HG02588 (cell line): ENCODE results near the gene ZCCHC2.

Experiments
- ATAC-seq: cut with Tn5 transposase; IDR thresholded peaks from one replicate; pipeline ENCODE4 v1.9.1; 2021; ENCODE audit warnings: mild to moderate bottlenecking, moderate library complexity; ENCODE audit not compliant: unreplicated experiment

ZCCHC2 gene

DNA sequence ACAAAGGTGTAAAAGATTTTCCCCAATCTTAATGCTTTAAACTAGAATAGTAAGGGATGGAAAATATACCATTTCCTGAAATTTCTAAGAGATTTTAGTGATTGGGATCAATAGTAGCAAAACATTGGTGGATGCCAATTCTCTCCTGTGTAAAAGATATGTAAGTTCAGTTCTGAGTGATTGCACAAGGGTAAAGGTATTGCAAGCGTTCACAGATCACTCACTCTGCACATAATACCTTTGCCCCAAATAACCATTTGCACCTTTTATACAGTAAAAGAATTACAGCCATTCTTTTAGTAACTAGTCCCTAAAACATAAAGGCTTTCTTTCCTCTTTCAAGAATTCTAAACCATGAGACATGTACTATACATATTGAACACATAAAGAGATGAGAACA, 13.0 kb upstream of the ZCCHC2 start:
- no peak for ATAC-seq

DNA sequence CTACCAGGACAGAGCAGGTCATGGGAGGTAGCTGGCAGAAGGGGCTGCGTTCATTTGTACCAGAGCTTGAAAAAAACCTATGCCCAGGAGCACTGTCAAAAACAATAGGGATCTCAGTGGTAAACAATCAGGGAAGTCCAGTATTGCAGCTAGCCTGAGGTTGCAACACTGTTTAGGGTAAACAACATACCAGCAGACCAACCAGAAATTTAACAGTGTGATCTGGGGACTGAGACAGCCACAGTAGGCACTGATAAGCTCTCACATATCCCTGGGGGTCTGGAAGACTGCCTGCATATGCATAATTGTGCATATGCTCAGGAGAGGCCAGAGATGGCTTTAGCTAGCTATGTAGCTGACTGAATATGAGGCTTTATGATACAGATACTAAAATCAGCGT, 12.0 kb upstream of the ZCCHC2 start:
- no peak for ATAC-seq

DNA sequence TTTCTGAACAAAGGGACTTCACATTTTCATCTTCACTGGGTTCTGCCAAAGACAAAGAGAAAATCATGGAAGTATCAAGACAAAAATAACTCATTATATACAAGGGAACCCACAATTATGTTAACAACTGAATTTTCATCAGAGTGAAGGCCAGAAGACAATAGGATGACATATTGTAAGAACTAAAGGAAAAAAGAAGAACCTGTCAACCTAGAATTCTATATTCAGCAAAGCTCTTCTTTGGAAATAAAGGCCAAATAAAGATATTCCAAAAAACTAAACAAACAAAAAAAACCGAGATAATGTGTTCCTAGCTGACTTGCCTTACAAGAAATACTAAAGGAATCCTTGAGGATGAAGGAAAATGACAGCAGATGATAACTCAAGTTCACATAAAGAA, 10.3 kb upstream of the ZCCHC2 start:
- no peak for ATAC-seq

DNA sequence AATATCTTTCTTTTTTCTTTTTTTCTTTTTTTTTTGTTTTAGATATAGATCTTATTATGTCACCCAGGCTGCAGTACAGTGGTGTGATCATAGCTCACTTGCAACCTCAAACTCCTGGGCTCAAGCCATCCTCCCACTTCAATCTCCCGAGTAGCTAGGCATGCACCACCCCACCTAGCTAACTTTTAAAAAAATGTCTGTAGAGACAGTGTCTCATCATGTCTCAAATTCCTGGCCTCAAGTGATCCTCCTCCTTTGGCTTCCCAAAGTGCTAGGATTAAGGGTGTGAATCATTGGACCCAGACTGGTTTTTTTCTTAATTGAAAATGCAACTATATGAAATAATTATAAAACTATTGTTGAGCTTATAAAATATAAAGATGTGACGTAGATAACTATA, 9.8 kb upstream of the ZCCHC2 start:
- no peak for ATAC-seq

DNA sequence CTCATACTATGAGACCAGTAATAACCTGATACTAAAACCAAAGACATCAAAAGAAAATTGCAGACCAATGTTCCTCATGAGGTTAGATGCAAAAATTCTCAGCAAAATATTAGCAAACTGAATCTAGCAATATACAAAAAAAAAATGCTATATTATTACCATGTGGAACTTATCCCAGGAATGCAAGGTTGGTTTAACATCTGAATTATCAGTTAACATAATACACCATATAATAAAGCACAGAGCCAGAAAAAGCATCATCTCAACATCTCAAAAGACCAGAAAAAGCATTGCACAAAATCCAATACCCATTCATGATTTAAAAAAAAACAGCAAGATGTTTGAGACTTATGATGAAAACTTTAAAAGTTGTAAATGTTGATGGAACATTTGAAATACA, 8.3 kb upstream of the ZCCHC2 start:
- ATAC-seq: no peak

DNA sequence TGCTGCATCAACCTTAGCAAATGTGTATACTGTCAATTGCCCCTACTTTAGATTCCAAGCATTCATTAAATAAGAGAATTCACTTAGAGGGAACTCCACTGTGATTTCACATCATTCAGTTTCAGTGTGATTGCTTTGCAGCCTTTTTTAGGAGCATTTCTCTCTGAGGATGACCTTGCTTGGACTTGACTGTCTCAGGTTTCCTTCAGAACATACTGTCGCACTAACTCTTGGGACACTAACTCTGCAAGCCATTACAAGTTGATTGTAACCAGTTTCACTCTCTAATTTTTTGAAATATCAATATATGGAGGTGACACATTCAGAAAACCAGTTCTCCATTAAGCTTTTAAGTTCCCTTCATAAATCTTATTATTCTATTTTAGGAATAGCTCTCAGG, 6.6 kb upstream of the ZCCHC2 start:
- ATAC-seq: no peak

DNA sequence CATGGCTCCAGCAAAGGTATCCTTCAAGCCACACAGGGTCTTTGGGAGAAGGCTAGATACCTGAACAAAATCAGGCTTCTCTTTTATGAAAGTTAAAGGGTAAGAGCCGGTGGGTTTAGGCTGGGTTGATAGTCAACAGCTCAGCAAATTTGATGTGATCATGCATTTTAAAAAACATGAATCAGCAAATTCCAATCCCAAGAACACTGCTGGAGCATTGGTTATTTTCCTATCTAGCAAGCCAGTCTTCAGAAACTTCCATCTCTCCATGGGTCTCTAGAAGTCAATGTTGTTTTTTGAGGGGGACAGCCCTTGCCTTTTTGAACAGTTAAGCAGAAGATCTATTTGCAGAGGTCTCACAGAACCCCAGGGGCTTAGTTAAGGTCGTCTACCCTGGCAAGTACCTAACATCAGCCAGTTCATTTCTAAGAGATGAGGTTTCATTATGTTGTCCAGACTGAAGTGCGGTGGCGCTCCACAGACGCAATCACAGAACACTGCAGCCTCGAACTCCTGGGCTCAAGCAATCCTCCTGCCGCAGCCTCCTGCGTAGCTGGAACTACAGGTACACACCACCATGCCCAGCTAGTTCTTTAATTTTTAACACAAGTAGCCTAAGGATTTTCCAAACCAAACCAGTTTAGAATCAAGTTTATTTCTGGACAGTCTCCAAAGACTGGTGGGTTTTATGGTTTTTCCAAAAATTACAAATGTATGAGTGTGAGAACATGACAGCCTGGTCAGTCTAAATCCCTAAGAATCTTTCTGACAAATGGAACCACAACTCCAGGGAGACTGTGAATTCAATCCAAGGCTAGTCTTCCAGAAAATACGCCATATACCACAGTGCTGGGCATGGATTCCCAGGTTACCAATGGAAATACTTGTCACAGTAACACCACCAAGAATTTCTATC, 4.1 kb upstream of the ZCCHC2 start:
- no peak for ATAC-seq

DNA sequence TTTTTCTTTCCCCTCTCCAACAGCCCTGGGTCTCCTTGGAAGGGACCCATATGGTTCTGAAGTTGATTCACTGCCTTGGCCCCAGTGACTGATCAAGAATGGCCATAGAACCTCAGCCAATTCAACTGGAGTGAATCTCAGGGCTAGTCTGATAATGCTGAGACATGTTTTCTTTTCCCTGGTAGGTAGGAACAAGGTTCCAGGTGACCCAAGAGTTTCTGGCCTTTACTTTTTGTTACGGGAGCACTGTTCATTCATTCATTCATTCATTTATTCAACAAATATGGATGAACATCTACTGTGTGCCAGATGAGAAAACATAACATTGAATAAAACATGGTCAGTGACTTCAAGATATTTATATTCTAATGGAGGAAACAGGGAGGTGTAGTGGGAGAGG, 3.1 kb upstream of the ZCCHC2 start:
- no peak for ATAC-seq

DNA sequence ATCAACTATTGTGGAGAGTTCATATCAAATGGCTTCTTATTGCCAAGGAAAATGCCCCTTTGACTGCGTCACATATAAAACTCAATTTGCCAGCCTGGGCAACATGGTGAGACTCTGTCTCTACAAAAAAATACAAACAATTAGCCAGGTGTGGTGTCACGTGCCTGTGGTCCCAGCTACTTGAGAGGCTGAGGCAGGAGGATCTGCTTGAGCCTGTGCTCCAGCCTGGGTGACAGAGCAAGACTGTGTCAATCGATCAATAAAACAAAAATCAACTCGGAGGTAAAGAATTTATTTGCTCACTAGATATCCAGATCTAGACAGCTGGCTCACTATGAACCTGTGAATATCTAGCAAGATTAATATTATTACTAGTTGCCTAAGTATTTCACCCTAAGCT, 1.7 kb upstream of the ZCCHC2 start:
- no peak for ATAC-seq

DNA sequence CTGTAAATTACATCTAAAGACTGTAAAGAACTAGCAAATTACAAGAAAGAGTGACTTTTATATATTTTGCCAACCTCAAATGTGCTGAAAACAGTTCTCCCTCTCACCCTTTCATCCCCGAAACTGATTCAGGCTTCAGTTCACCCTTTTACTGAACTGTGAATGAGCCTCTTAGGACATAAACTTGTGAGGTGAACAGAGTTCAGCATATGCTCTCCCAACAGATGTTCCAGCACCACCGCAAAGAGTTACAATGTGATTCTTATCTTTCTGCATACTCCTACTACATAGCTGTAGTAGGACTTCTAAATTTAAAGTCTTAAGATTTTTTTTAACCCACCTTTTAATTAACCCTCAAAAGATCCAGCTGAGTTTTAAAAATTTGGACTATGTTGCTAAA, 1.2 kb upstream of the ZCCHC2 start:
- no peak for ATAC-seq

DNA sequence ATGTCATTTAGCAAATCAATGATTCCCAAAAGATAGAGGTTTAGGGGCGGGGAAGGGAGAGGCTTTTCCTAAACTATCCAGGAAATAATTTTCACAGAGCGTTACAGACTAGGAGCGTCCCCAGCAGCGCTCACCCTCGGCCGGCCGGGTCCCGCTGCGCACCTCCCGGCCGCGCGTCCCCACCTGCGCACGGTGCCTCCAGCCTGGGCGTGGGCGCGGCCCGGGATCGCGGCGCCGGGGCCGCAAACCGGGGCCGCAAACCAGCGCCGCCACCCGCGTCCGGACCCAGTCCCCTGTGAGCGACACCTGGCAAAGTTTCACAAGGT, 684 bp upstream of the ZCCHC2 start:
- peak; percentile 5 for ATAC-seq

DNA sequence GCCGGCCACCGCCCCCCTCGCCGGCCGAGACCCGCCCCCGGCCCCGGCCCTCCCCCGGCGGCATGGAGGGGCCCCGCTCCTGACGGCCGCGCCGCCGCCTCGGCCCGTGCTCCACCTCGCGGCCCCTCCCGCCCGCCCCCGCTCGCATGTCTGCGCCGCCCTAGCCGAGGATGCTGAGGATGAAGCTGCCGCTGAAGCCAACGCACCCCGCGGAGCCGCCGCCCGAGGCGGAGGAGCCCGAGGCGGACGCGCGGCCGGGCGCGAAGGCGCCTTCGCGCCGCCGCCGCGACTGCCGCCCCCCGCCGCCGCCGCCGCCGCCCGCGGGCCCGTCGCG, 397 bp downstream of the ZCCHC2 start:
- ATAC-seq: no peak

DNA sequence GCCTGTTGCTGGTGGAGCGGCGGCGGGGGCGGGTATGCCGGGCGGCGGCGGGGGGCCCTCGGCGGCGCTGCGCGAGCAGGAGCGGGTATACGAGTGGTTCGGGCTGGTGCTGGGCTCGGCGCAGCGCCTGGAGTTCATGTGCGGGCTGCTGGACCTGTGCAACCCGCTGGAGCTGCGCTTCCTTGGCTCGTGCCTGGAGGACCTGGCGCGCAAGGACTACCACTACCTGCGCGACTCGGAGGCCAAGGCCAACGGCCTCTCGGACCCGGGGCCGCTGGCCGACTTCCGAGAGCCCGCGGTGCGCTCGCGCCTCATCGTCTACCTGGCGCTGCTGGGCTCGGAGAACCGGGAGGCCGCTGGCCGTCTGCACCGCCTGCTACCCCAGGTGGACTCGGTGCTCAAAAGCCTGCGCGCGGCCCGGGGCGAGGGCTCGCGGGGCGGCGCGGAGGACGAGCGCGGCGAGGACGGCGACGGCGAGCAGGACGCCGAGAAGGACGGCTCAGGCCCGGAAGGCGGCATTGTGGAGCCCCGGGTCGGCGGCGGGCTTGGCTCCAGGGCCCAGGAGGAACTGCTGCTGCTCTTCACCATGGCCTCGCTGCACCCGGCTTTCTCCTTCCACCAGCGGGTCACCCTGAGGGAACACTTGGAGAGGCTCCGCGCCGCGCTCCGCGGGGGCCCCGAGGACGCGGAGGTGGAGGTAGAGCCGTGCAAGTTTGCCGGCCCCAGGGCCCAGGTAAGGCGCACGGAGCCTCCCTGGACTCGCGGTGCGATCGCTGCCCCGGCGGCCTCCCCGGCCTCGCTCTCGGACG, 1.0 kb downstream of the ZCCHC2 start:
- ATAC-seq: peak; percentile 0

DNA sequence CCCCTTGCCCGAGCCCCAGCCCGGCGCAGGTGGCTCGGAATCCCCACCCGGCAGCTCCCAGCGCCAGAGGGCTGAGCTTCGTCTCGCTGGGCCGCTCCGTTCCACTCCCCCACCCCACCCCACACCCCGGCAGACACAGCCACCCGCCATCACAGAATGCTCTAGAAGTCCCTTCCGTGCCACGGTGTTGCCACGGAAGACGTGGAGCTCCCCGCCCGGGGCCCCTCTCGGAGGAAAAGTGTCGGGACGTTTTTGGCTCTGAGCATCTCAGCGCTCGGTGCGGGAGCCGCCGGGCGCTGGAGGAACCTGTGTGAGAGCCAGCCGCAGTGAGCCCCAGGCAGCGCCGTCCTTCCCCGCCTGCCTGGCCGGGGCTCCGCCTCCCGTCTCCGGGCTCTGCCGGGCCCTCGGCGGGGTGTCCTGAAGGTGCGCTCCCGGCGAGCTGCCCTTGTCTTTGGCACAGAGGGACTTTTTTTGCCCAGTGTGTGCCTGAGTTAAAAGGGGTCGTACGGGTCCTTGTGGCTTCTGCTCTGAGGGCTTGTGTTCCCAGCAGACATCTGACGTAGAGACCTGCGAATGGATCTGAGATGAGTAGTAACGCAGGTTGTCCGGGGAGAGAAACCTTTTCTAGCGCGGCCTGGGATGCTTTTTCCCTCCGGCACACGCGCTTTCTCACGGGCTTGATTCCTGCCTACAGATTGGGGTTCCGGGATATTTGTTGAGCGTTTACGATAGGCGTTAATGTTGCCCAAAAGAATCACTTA, 1.8 kb downstream of the ZCCHC2 start:
- no peak for ATAC-seq

DNA sequence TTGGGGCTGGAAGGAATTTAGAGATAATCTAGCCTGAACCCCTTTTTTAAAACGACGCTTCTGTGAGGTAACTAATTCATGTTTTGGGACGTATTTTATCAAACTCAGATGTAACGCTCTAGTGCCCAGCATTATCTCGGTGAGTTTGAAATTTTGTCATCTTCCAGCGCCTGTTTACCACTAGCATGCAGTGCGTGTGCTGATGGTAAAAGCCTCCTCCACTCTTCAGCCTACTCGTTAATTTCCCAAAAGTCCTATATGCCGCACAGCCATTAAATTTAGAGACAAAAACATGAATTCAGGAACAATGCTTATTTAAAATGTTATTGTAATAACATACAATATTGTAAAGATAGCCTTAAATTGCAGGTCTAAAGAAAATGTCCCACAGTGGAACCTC, 2.8 kb downstream of the ZCCHC2 start:
- ATAC-seq: no peak

DNA sequence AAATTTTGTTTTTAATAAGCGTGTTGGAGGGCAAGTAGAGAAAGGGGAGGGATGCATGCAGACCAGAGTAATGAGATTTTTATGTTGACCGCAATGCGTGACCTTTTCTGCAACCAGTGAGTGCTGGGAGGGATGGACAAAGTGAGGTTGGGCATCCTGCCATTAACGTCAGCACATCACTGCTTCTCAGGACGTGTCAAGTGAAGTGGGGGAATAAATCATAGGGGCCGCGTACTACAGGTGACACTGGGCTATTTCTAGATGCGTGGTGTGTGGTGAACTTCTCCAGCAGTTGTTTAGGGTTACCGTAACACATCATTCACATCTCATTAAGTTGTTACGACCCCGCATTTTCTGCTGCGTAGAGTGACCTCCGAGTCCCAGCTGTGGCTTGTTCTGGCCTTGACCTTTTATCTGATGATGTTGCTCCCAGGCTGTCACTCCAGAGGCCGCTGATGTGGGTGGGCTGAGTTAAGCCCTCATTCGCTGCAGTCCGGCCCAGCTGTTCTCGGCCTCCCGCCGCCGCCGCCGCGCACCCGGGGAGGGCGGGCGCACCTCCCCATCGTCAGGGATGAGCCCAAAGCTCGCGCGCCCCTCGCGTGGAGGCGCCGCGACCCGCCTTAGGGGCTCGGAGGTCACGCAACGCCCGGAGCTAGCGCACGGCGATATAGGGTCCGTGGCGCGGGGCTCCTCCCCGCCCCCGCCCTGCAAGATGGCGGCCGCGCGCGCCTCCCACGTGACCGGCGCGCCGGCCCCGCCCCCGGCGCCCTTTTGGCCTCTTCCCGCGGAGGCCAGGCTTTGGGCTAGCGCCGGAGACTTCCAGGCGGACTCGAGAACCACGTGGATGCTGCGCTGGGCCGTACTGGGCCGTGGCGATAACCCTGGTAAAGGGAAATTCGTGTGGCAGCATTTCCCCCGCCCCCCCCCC, 3.5 kb downstream of the ZCCHC2 start:
- ATAC-seq: peak; percentile 16

DNA sequence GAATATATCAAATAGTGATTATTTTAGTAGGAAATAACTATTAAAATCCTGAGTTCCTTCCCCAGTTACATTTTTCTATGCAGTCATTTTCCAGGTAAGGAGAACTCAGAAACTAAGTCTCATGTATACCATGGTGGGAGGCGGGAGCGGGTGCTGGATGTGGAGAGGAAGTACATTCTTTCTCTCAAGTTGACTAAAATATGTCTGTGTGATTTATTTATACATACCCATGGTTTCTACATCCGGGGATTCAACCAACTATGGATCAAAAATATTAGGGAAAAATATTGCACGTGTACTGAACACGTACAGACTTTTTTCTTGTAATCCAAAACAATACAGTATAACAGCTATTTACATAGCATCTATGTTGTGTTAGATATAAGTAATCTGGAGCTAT, 6.8 kb downstream of the ZCCHC2 start:
- ATAC-seq: no peak

DNA sequence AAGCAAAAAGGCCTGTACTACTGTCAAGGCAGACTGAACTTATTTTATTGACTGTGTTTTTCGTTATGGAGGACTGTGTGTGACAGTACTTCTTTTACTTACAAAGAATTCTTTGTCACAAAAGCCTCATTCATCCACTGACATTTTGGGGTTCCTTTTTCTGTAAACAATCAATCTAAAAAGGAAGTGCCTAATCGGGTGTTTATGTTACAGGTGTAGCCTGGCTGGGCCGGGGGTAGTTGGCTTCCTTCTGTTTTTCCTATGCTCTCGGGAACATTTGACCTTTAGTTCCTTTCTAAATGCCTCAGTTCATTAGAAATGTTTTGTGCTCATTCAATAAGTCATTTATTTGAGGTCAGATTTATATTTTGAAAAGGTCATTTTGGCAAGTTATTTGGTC, 8.3 kb downstream of the ZCCHC2 start:
- no peak for ATAC-seq

DNA sequence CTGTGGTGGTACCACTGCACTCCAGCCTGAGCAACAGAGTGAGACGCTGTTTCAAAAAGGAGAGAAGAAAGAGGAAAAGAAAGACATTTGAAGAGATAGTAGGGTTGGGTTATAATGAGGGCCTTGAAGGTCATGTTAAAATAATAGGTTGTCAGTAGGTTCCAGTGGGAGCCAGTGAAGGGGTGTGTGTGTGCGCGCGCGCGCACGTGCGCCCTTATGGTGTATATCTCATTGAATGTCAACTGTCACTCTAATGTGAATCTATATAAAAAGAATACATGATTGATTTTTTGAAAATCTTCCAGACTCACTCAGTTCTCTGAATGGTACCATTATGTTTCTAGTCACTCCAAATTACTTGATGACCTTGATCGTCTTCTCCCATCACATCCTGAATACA, 9.1 kb downstream of the ZCCHC2 start:
- ATAC-seq: no peak

DNA sequence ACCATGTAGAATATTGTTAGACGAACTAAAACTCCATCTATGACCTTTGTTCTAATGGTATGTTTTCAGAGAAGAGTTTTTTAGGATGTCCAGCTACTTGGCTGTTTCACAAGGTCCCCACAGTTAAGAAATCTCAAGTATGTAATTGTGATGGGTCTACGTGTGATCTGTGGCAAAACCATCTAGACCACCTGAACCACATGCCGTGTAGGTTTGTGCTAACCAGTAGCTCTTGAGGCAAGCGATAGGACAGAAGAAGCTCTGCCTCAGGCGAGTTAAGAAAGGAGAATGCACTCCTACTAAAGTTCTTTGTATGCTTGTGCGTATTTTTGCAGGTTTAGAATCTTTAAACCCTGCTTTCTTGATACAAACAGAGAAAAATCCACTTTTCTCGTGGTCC, 13.2 kb downstream of the ZCCHC2 start:
- ATAC-seq: no peak
